Ureter (tissue), 1 donor: ENCODE results near the gene CFAP43. TPM values are rescaled to one million over a fixed set of nuclear protein-coding genes. Genes with fewer than 3 reads are reported as not detected.
A peak's percentile ranks its signal among the peaks of the same experiment; 100 is the strongest.

Experiments used
- DNase-seq: peaks from one replicate; pipeline ENCODE4 v3.0.0-alpha.2; 2020; ENCODE audit warnings: low spot score
- total RNA-seq: library from RNA; stranded (reverse); gene quantifications from one replicate; pipeline ENCODE4 v1.2.4, GENCODE V29; 2023
- donor health status: DM: yes; HTN: yes; CAD: no.

Gene CFAP43
- total RNA-seq, 1 donor from 2014 or later = 1.9 TPM

- no peak for DNase-seq
These were observed 94.0 kb downstream of the CFAP43 start for GRCh38 chr10:104138131-104138530.

GRCh38 chr10:104130041-104130440 is 102.1 kb downstream of the CFAP43 start:
- DNase-seq = no peak

- DNase-seq = no peak
These were observed 104.0 kb downstream of the CFAP43 start for GRCh38 chr10:104128214-104128613.

- no peak for DNase-seq
These were observed 104.8 kb downstream of the CFAP43 start for GRCh38 chr10:104127411-104127810.

GRCh38 chr10:104123397-104123796 is 108.8 kb downstream of the CFAP43 start:
- no peak for DNase-seq

GRCh38 chr10:104122225-104123107 is 109.7 kb downstream of the CFAP43 start:
- DNase-seq = no peak

- DNase-seq = peak; percentile 99
These were observed 110.5 kb downstream of the CFAP43 start, which contains the start of gene SFR1 for GRCh38 chr10:104121485-104122224. Gene SFR1 (plus strand): TSS chr10:104122171. CDS start chr10:104122184, 13 bp downstream.

GRCh38 chr10:104120903-104121484 is 111.2 kb downstream of the CFAP43 start:
- DNase-seq = peak; percentile 92

- DNase-seq = no peak
These were observed 111.7 kb downstream of the CFAP43 start for GRCh38 chr10:104120512-104120902.

- no peak for DNase-seq
These were observed 112.2 kb downstream of the CFAP43 start for GRCh38 chr10:104119996-104120395.

- no peak for DNase-seq
These were observed 114.3 kb downstream of the CFAP43 start for GRCh38 chr10:104117839-104118323.

GRCh38 chr10:104113376-104113956 is 118.7 kb downstream of the CFAP43 start:
- no peak for DNase-seq

GRCh38 chr10:104109908-104110662 is 122.1 kb downstream of the CFAP43 start:
- DNase-seq = no peak

GRCh38 chr10:104104926-104105325 is 127.2 kb downstream of the CFAP43 start:
- DNase-seq = no peak

- DNase-seq = no peak
These were observed 127.7 kb downstream of the CFAP43 start for GRCh38 chr10:104104418-104104817.

GRCh38 chr10:104103956-104104355 is 128.2 kb downstream of the CFAP43 start:
- DNase-seq = no peak

- no peak for DNase-seq
These were observed 130.3 kb downstream of the CFAP43 start for GRCh38 chr10:104101902-104102301.

- no peak for DNase-seq
These were observed 131.4 kb downstream of the CFAP43 start for GRCh38 chr10:104100795-104101194.

GRCh38 chr10:104099941-104100340 is 132.2 kb downstream of the CFAP43 start:
- no peak for DNase-seq

- no peak for DNase-seq
These were observed 132.9 kb downstream of the CFAP43 start for GRCh38 chr10:104099269-104099668.

GRCh38 chr10:104098358-104098925 is 133.7 kb downstream of the CFAP43 start:
- DNase-seq = no peak
